Esophagus muscularis mucosa (tissue), 4 donors: Measurements from ENCODE around the gene DNAJB1. TPM values are rescaled to one million over a fixed set of nuclear protein-coding genes. Genes with fewer than 3 reads are reported as not detected.

Experiments
- DNase-seq: peaks from one replicate; pipeline ENCODE4 v3.0.0-alpha.2; 2017; ENCODE audit errors: extremely low spot score
- H3K27ac ChIP-seq, 4 donors: fragments of 200-600 bp; sonication (generic); replicated peaks in 1 of 4; 1 replicate in 3 of 4; 2 replicates in 1 of 4; pipeline ENCODE4 v1.5.1; 2016 to 2019; ENCODE audit warnings: mild to moderate bottlenecking in 1 of 4
- H3K27me3 ChIP-seq, 4 donors: fragments of 200-600 bp; sonication (generic); one replicate each; pipeline versions ENCODE4 v1.5.1 to v1.6.0; 2016 to 2019
- H3K36me3 ChIP-seq, 4 donors: fragments of 200-600 bp; sonication (generic); one replicate each; pipeline ENCODE4 v1.5.1; 2016 to 2019
- H3K4me1 ChIP-seq, 4 donors: fragments of 200-600 bp; sonication (generic); one replicate each; pipeline ENCODE4 v1.5.1; 2016 to 2019
- H3K4me3 ChIP-seq, 4 donors: fragments of 200-600 bp; sonication (generic); 1 replicate in 2 of 4; 2 replicates in 2 of 4; pipeline ENCODE4 v1.5.1; 2016 to 2019; ENCODE audit warnings: mild to moderate bottlenecking in 4 of 4, moderate library complexity in 1 of 4
- H3K9me3 ChIP-seq, 4 donors: fragments of 200-600 bp; sonication (generic); 1 replicate in 3 of 4; 2 replicates in 1 of 4; pipeline ENCODE4 v1.5.1; 2016 to 2019
- EP300 ChIP-seq: sonication (generic); formaldehyde crosslinking; IDR thresholded peaks from one replicate; pipeline ENCODE4 v1.6.1; 2017; ENCODE audit warnings: antibody characterized with exemption
- POLR2A ChIP-seq: fragments of 450-650 bp; IDR thresholded peaks from one replicate; pipeline ENCODE4 v1.6.1; 2017; ENCODE audit warnings: antibody characterized with exemption, moderate library complexity, mild to moderate bottlenecking, low read depth
- POLR2AphosphoS5 ChIP-seq, 2 donors: sonication (generic); formaldehyde crosslinking; IDR thresholded peaks; one replicate each; pipeline ENCODE4 v1.6.1; 2017; ENCODE audit warnings: antibody characterized with exemption in 2 of 2
- WGBS: methylation state at CpG from one replicate; pipeline ENCODE4 v1.1.5; 2018; 5-methylcytosine and 5-hydroxymethylcytosine counted together
- intact Hi-C: fragments of 100-400 bp; cut with DNase I; formaldehyde crosslinking; loops from one replicate; pipeline ENCODE4 v1.15.1; 2023
- total RNA-seq, 4 donors: library from RNA; depleted of rRNA; stranded (reverse); fragments of >200 nt; gene quantifications; one replicate each; pipeline versions ENCODE4 v1.1.0 to v1.2.1, GENCODE V29; 2016
- TF ChIP-seq, protein P1 (sequence below), 3 experiments: fragments of 200-600 bp in 2 of 3; fragments of 450-650 bp in 1 of 3; sonication (generic) in 2 of 3; IDR thresholded peaks; one replicate each; pipeline ENCODE4 v1.5.1; 2017 to 2019; ENCODE audit warnings: antibody characterized with exemption in 3 of 3, mild to moderate bottlenecking in 2 of 3, moderate library complexity in 1 of 3

Gene DNAJB1
- total RNA-seq, 4 donors from 2014 or later: 50.3 to 102 (median 86.3) TPM

- peaks cover 0 to 3% (median 0%) of the 10 kb centered on the region in 4 donors for H3K27me3 ChIP-seq
- no peak for DNase-seq
- WGBS: 31% methylated on average over 22 of the region's 22 CpGs
- peak overlapping the region; percentile 80 to 100 (median 98) for H3K4me3 ChIP-seq
- H3K27ac ChIP-seq: peak overlapping the region; percentile 99 to 100 (median 100)
- intact Hi-C loops: no loop called here
- H3K36me3 ChIP-seq: peaks cover 28 to 42% (median 33%) of the 10 kb centered on the region in 4 donors
- TF ChIP-seq, protein P1, sequence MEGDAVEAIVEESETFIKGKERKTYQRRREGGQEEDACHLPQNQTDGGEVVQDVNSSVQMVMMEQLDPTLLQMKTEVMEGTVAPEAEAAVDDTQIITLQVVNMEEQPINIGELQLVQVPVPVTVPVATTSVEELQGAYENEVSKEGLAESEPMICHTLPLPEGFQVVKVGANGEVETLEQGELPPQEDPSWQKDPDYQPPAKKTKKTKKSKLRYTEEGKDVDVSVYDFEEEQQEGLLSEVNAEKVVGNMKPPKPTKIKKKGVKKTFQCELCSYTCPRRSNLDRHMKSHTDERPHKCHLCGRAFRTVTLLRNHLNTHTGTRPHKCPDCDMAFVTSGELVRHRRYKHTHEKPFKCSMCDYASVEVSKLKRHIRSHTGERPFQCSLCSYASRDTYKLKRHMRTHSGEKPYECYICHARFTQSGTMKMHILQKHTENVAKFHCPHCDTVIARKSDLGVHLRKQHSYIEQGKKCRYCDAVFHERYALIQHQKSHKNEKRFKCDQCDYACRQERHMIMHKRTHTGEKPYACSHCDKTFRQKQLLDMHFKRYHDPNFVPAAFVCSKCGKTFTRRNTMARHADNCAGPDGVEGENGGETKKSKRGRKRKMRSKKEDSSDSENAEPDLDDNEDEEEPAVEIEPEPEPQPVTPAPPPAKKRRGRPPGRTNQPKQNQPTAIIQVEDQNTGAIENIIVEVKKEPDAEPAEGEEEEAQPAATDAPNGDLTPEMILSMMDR (IDR thresholded peaks at IDR 0.05): no peak
- TF ChIP-seq POLR2A (no peak), POLR2AphosphoS5 (IDR thresholded peaks at IDR 0.05) (no peak), EP300 (no peak)
- H3K4me1 ChIP-seq: peaks cover 36 to 50% (median 48%) of the 10 kb centered on the region in 4 donors
- H3K9me3 ChIP-seq: no peaks in the 10 kb centered on the region
These were observed 1.3 kb downstream of the DNAJB1 start for GRCh38 chr19:14516746-14517438.

DNA sequence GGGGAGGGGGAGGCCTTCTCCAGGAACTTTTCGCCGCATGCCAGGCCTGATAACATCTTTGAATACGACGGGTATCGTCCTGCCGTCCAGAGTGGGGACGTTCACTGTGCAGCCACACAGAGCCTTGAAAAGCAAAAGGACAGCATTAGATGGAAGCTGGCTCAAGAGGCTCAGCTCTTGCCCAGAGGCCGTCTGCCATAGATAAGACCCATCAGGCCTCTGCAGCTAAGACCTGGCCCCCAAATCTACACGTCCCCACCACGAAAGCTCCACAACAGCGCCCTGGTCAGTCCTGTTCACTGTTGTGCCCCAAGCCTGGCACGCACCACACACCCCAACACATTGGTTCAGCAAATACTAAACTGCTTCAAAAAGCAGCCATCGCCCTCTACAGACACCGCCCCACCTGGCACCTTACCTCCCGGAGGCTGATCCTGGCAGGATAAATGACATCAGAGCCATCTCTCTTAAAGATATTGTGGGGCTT is 2.1 kb downstream of the DNAJB1 start:
- whole genome bisulfite sequencing: 64% methylated on average over 11 of the region's 15 CpGs
- Histone ChIP-seq H3K4me3 (peak overlapping the region; percentile 80 to 100 (median 98)), H3K4me1 (peaks cover 38 to 57% (median 53%) of the 10 kb centered on the region in 4 donors)

DNA sequence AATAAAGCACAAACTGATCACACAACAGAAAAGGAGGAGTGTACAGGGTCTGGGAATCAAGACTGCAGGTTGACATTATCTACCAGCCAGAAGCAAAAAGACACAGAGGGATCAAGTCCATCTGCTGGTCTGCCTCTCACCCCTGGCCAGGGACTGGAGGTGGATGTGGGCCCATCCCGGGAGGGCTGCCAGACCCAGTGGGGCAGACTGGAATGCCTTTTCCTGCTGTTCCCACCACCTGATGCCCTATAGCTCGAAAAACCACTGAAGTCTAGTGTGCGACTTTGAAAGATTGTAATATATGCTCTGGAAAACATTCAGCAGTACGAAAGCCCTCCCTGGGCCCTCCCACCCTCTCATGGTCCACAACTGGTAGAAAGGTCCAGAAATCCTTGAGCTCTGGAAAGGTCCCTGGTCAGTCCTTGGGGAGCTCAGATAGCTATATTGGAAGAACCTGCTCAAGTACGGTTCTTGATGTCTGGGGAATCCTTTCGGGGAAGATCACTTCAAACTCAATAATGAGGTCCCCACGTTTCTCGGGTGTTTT is 2.6 kb downstream of the DNAJB1 start:
- intact Hi-C loops: no loop called here
- peak overlapping the region; percentile 14 to 100 (median 100) for H3K27ac ChIP-seq
- peaks cover 39 to 60% (median 58%) of the 10 kb centered on the region in 4 donors for H3K4me1 ChIP-seq
- no peak for DNase-seq
- WGBS: 66% methylated on average over 6 of the region's 8 CpGs
- peaks cover 0 to 3% (median 0%) of the 10 kb centered on the region in 4 donors for H3K27me3 ChIP-seq
- no peaks in the 10 kb centered on the region for H3K9me3 ChIP-seq
- peak overlapping the region; percentile 80 to 100 (median 98) for H3K4me3 ChIP-seq
- TF ChIP-seq EP300 (no peak), POLR2AphosphoS5 (IDR thresholded peaks at IDR 0.05) (no peak), POLR2A (no peak)
- TF ChIP-seq, protein P1 (IDR thresholded peaks at IDR 0.05): no peak
- peaks cover 28 to 42% (median 33%) of the 10 kb centered on the region in 4 donors for H3K36me3 ChIP-seq

More for the DNA sequence above, 2.1 kb downstream of the DNAJB1 start:
- Histone ChIP-seq H3K27me3 (peaks cover 0 to 3% (median 0%) of the 10 kb centered on the region in 4 donors), H3K36me3 (peaks cover 28 to 42% (median 33%) of the 10 kb centered on the region in 4 donors), H3K27ac (peak overlapping the region; percentile 99 to 100 (median 100)), H3K9me3 (no peaks in the 10 kb centered on the region)
- DNase-seq: no peak
- TF ChIP-seq POLR2A (no peak), EP300 (no peak), POLR2AphosphoS5 (IDR thresholded peaks at IDR 0.05) (no peak)
- TF ChIP-seq, protein P1 (IDR thresholded peaks at IDR 0.05): no peak
- intact Hi-C loops: no loop called here

GRCh38 chr19:14514215-14514863 is 3.9 kb downstream of the DNAJB1 start:
- H3K4me3 ChIP-seq: no peak overlapping the region
- no peaks in the 10 kb centered on the region for H3K9me3 ChIP-seq
- intact Hi-C loops: no loop called here
- H3K36me3 ChIP-seq: peaks cover 28 to 42% (median 33%) of the 10 kb centered on the region in 4 donors
- H3K4me1 ChIP-seq: peaks cover 43 to 64% (median 64%) of the 10 kb centered on the region in 4 donors
- no peak for DNase-seq
- H3K27me3 ChIP-seq: peaks cover 0 to 2% (median 0%) of the 10 kb centered on the region in 4 donors
- TF ChIP-seq, protein P1 (IDR thresholded peaks at IDR 0.05): no peak
- TF ChIP-seq POLR2AphosphoS5 (IDR thresholded peaks at IDR 0.05): no peak
- TF ChIP-seq POLR2A: no peak
- no peak for TF ChIP-seq EP300
- peak overlapping the region in 2 of 4 donors; percentile 25 to 39 for H3K27ac ChIP-seq
- WGBS: 88% methylated on average over 8 of the region's 8 CpGs
